Activated CD4-positive, alpha-beta T cell treated with anti-CD3 and anti-CD28 coated beads for 36 hours (primary cell): Measurements from ENCODE around the gene PAWR. TPM values are rescaled to one million over a fixed set of nuclear protein-coding genes. Genes with fewer than 3 reads are reported as not detected.
A peak's percentile ranks its signal among the peaks of the same experiment; 100 is the strongest.
"Not testable (repeated sequence)": the region's sequence is repeated elsewhere in the genome, so short reads cannot be mapped to it uniquely, and the experiment has no call there.

Experiments
- ATAC-seq: fragments of 200-7000 bp; cut with Tn5 transposase; one replicate; pipeline ENCODE4 v1.10.0; 2021; ENCODE audit warnings: mild to moderate bottlenecking, moderate library complexity
- CTCF ChIA-PET: fragments of 350-600 bp; sonication (Branson Sonifier 250); formaldehyde crosslinking; loops from one replicate; lab custom pipeline; 2021; ENCODE audit warnings: antibody characterized with exemption; lab: Charles Lee
- POLR2A ChIA-PET: fragments of 350-600 bp; sonication (Branson Sonifier 250); formaldehyde crosslinking; loops from one replicate; lab custom pipeline; 2021; ENCODE audit warnings: antibody characterized with exemption, inconsistent platforms; lab: Charles Lee
- DNase-seq: peaks from one replicate; pipeline ENCODE4 v3.0.0-alpha.2; 2020
- H3K27ac Mint-ChIP-seq: one replicate; pipeline ENCODE4 v1.8.0; 2021; ENCODE audit warnings: mixed read lengths
- H3K27me3 Mint-ChIP-seq: one replicate; pipeline ENCODE4 v1.8.0; 2021; ENCODE audit warnings: mixed read lengths
- H3K36me3 Mint-ChIP-seq: one replicate; pipeline ENCODE4 v1.8.0; 2021; ENCODE audit warnings: low read depth, mixed read lengths
- H3K4me1 Mint-ChIP-seq: one replicate; pipeline ENCODE4 v1.8.0; 2021; ENCODE audit warnings: mixed read lengths
- H3K4me3 Mint-ChIP-seq: one replicate; pipeline ENCODE4 v1.8.0; 2021; ENCODE audit warnings: mild to moderate bottlenecking, moderate library complexity, mixed read lengths
- H3K9me3 Mint-ChIP-seq: one replicate; pipeline ENCODE4 v1.8.0; 2021; ENCODE audit warnings: low read depth, mixed read lengths
- intact Hi-C, 2 experiments: fragments of 100-400 bp; cut with DNase I in 1 of 2; cut with micrococcal nuclease in 1 of 2; formaldehyde crosslinking; loops; one replicate each; pipeline versions ENCODE4 v1.14.2 to v1.15.1; 2022 to 2024; cut with DNase I, micrococcal nuclease
- total RNA-seq, 2 experiments: library from RNA; stranded (reverse); gene quantifications; one replicate each; pipeline ENCODE4 v1.2.3, GENCODE V29; 2021

PAWR gene
- total RNA-seq, 2 experiments from 2014 or later, result 7.0 to 10.1 TPM

DNA sequence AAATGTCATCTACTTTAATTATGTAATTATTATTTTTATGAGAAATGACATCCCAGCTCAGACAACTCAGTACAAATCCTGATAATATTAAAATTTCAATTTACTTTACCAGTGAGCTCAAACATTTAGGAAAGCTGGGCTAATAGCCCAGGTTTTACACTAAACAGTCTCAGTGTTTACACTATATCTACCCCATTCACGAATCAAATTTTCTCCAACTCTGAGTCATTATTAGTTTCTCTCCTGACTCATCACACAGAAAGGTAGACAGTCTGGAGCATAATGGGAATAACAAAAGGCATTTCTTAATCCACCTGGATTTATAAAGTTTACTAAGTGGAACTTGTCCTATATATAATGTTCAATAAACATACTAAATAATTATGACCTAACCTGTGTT is 5.7 kb downstream of the PAWR start:
- CTCF ChIA-PET, result interaction anchor here (0.6 kb wide), 1 partner anchor 245 kb away, joined by 3 read pairs; no protein-coding TSS in a partner anchor
- POLR2A ChIA-PET, result no interaction called here

DNA sequence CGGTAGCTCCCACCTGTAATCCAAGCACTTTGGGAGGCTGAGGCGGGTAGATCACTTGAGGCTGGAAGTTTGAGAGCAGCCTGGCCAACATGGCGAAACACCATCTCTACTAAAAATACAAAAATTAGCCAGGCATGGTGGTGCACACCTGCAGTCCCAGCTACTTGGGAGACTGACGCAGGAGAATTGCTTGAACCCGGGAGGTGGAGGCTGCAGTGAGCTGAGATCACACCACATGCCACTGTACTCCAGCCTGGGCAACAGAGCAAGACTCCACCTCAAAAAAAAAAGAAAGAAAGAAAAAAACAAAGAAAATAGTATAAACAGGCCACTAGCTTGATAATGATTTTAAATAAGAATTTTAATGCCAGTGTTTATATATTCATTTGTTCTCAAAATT is 6.4 kb downstream of the PAWR start:
- H3K4me3 Mint-ChIP-seq, ATAC-seq, DNase-seq, H3K36me3 Mint-ChIP-seq, H3K27ac Mint-ChIP-seq, POLR2A ChIA-PET, intact Hi-C loops, H3K9me3 Mint-ChIP-seq, H3K4me1 Mint-ChIP-seq: not testable (repeated sequence)
- H3K27me3 Mint-ChIP-seq, result peaks cover 21% of the 10 kb centered on the region
- CTCF ChIA-PET, result interaction anchor here (0.6 kb wide), 1 partner anchor 246 kb away, joined by 3 read pairs; no protein-coding TSS in a partner anchor

More for the DNA sequence above, 5.7 kb downstream of the PAWR start:
- intact Hi-C loops, result no loop called here
- Mint-ChIP-seq H3K4me3 (no peak overlapping the region), H3K4me1 (peaks cover 6% of the 10 kb centered on the region), H3K27ac (no peak overlapping the region), H3K9me3 (no peaks in the 10 kb centered on the region), H3K27me3 (peaks cover 20% of the 10 kb centered on the region), H3K36me3 (no peaks in the 10 kb centered on the region)
- ATAC-seq, result no peak
- DNase-seq, result no peak

DNA sequence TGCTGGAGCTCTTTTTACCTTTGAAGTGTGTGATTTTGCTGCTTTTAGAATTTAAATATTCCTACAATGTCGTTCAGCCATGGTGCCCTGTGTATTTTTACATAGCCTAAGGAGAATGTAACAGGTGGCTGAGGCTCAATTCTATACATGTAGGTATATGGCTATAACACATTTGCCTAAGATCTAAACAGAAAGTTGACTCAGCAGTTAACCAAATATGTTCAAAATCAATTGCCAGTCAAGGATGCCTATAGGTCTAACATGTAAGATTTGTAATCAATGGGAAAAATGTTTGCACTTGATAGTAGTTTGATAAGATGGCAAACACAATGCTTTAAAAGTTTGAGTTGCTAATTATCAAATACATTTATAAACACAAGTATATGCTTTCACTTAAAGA is 8.2 kb downstream of the PAWR start:
- DNase-seq, result no peak
- no peak for ATAC-seq
- Mint-ChIP-seq H3K36me3 (no peaks in the 10 kb centered on the region), H3K27me3 (peaks cover 13% of the 10 kb centered on the region), H3K4me1 (no peaks in the 10 kb centered on the region), H3K4me3 (no peak overlapping the region), H3K27ac (no peak overlapping the region), H3K9me3 (no peaks in the 10 kb centered on the region)
- ChIA-PET CTCF (interaction anchor here (0.6 to 1.6 kb wide), 2 partner anchors 26 to 84 kb away, joined by 3 to 4 read pairs; no protein-coding TSS in a partner anchor), POLR2A (interaction anchor here (0.7 kb wide), 1 partner anchor 9 kb away, joined by 3 read pairs; no protein-coding TSS in a partner anchor)
- intact Hi-C loops, result no loop called here

DNA sequence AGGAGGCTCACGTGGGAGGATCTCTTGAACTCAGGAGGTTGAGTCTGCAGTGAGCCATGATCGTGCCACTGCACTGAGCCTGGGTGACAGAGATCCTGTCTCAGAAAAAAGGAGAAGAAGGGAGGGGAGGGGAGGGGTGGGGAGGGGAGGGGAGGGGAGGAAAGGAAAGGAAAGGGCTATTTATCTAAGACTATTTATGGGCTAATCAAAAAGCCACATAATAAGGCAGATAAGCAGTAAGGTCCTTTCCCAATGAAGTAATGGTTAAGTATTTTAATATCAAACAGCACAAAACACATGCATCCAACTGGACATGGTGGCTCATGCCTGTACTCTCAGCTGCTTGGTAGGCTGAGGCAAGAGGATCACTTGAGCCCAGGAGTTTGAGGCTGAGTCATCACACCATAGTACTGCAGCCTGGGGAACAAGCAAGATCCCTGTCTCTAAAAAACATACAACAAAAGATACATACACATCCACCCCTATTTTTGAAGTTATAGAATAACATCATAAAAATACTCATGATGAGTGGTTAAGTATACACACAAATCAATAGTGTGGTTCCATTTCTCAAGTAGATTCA is 9.7 kb downstream of the PAWR start:
- Mint-ChIP-seq H3K4me1 (no peaks in the 10 kb centered on the region), H3K9me3 (no peaks in the 10 kb centered on the region), H3K27me3 (peaks cover 8% of the 10 kb centered on the region), H3K27ac (no peak overlapping the region), H3K36me3 (no peaks in the 10 kb centered on the region), H3K4me3 (no peak overlapping the region)
- DNase-seq, result no peak
- ChIA-PET POLR2A (no interaction called here), CTCF (interaction anchor here (0.7 kb wide), 1 partner anchor 9 kb away, joined by 3 read pairs; the partner anchor contains the start of gene PAWR)
- ATAC-seq, result no peak
- intact Hi-C loops, result no loop called here

DNA sequence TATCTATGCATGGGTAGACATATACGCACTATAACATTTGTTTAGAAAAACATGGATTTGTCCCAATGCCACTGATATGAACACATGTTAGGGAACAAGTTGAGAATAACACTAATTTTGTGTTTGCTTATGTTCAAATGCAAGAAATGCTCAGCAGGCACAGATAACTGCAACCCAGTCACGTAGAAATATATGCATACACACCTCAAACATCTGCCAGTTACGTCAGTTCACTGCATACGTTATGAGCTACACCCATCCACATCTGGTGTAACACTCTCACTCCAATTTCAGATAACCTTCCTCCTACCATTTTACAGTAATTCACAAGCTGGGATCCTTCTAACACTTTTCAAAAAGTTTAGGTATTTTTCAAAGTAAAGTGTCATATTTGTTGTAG is 10.7 kb downstream of the PAWR start:
- intact Hi-C loops, result no loop called here
- no peak overlapping the region for H3K4me3 Mint-ChIP-seq
- H3K36me3 Mint-ChIP-seq, result no peaks in the 10 kb centered on the region
- H3K9me3 Mint-ChIP-seq, result no peaks in the 10 kb centered on the region
- H3K27ac Mint-ChIP-seq, result no peak overlapping the region
- ATAC-seq (no peak), DNase-seq (no peak)
- peaks cover 4% of the 10 kb centered on the region for H3K27me3 Mint-ChIP-seq
- POLR2A ChIA-PET, result no interaction called here
- CTCF ChIA-PET, result no interaction called here
- H3K4me1 Mint-ChIP-seq, result no peaks in the 10 kb centered on the region

DNA sequence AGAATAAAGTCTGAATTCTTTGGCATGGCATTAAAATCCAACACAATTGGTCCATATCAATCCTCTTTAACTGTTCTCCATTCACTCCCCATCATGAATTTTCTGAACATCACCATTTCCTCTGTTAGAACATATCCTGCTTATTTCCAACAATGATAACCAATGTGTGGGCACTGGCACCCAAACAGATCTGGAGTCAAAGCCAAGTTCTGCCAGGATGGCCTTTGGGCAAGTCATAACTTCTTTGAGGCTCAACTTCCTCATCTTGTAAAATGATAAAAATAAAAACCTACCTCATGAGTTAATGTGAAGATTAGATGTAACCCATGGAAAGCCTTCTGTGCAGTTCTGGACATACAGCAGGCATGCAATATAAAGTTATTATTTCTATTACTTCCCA is 12.5 kb downstream of the PAWR start:
- Mint-ChIP-seq H3K9me3 (no peaks in the 10 kb centered on the region), H3K4me1 (no peaks in the 10 kb centered on the region), H3K27ac (no peak overlapping the region), H3K36me3 (no peaks in the 10 kb centered on the region), H3K4me3 (no peak overlapping the region), H3K27me3 (peaks cover 5% of the 10 kb centered on the region)
- DNase-seq (no peak), ATAC-seq (no peak)
- intact Hi-C loops, result no loop called here
- CTCF ChIA-PET, result no interaction called here
- POLR2A ChIA-PET, result no interaction called here

DNA sequence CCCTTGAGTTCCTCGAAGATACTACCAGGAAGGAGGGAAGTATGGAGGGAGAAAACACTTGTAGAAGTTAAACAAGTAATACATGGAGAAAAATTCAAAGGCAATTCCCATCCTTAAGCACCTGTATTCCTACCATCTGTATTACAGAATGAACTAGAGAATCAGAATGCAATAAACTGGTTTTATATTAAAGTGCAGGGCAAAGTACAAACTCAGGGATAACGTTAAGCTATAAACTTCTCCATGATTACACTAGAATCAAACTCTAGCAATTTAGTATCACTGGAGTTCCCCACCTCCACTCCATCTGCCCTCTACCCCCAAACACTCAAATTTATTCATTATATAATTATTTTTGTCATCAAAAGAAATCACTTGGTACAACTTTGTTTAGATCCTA is 13.1 kb downstream of the PAWR start:
- Mint-ChIP-seq H3K9me3 (no peaks in the 10 kb centered on the region), H3K4me1 (no peaks in the 10 kb centered on the region), H3K27me3 (peaks cover 5% of the 10 kb centered on the region), H3K4me3 (no peak overlapping the region), H3K27ac (no peak overlapping the region), H3K36me3 (no peaks in the 10 kb centered on the region)
- DNase-seq (no peak), ATAC-seq (no peak)
- ChIA-PET POLR2A (no interaction called here), CTCF (no interaction called here)
- intact Hi-C loops, result no loop called here

DNA sequence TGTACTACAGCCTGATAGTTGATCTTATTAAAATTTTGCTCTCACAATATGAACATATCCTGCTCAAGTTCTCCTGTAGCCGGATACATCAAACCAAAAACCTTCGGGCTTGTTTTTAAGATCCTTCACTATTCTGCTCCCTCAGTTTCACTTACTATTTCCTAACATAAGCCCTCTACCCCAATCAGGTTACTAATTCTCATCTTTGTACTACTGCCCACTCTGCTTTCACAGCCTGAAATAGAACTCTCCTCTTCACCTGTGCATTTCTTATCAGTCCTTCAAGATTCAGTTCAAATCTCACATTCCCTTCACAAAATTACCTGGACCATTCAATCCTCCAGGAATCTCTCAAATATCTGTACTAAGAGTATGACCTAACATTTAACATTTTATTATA is 14.2 kb downstream of the PAWR start:
- peaks cover 5% of the 10 kb centered on the region for H3K27me3 Mint-ChIP-seq
- ATAC-seq (no peak), DNase-seq (no peak)
- POLR2A ChIA-PET, result no interaction called here
- intact Hi-C loops, result no loop called here
- CTCF ChIA-PET, result no interaction called here
- H3K4me3 Mint-ChIP-seq, result no peak overlapping the region
- H3K36me3 Mint-ChIP-seq, result no peaks in the 10 kb centered on the region
- no peak overlapping the region for H3K27ac Mint-ChIP-seq
- peaks cover 5% of the 10 kb centered on the region for H3K9me3 Mint-ChIP-seq
- H3K4me1 Mint-ChIP-seq, result no peaks in the 10 kb centered on the region

DNA sequence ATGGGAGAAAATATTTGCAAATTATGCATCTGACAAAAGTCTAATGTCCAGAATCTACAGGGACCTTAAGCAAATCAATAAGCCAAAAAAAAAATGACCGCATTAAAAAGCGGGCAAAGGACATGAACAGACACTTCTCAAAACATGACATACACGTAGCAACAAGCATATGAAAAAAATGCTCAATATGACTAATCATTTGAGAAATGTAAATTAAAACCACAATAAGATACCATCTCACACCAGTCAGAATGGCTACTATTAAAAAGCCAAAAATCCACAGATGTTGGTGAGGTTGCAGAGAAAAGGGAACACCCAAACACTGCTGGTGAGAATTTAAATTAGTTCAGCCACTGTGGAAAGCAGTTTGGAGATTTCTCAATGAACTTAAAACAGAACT is 16.1 kb downstream of the PAWR start:
- no peak for ATAC-seq

DNA sequence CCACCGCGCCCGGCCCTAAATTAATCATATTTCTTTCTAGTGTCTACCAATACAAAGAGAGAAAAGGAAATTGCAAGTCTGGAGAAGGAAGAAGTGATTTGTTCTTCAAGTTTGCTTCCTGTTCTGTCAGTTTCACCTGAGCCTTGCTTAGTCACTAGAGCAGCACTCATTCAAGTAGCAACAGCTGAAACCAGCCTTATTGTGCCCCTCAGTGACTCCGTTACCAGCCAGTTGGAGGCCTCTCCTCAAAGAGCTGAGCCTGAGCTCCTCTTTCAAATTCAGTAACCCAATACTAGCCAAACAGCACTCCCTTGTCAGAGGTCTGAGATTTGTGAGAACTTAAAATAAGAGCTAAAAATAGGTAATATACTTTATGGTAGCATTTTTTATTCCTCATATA is 17.4 kb downstream of the PAWR start:
- Mint-ChIP-seq H3K9me3 (peaks cover 5% of the 10 kb centered on the region), H3K4me3 (no peak overlapping the region), H3K36me3 (no peaks in the 10 kb centered on the region), H3K27me3 (peaks cover 2% of the 10 kb centered on the region), H3K27ac (no peak overlapping the region), H3K4me1 (no peaks in the 10 kb centered on the region)
- CTCF ChIA-PET, result no interaction called here
- ATAC-seq, result peak; percentile 66
- POLR2A ChIA-PET, result interaction anchor here (0.6 kb wide), 1 partner anchor 1963 kb away, joined by 5 read pairs; no protein-coding TSS in a partner anchor
- intact Hi-C loops, result no loop called here
- DNase-seq, result peak; percentile 8

More for the DNA sequence above, 16.1 kb downstream of the PAWR start:
- Mint-ChIP-seq H3K27me3 (peaks cover 2% of the 10 kb centered on the region), H3K27ac (no peak overlapping the region), H3K36me3 (no peaks in the 10 kb centered on the region), H3K4me3 (no peak overlapping the region), H3K9me3 (peaks cover 5% of the 10 kb centered on the region), H3K4me1 (no peaks in the 10 kb centered on the region)
- intact Hi-C loops, result no loop called here
- no peak for DNase-seq
- ChIA-PET CTCF (interaction anchor here (0.6 kb wide), 1 partner anchor 1874 kb away, joined by 4 read pairs; no protein-coding TSS in a partner anchor), POLR2A (no interaction called here)

DNA sequence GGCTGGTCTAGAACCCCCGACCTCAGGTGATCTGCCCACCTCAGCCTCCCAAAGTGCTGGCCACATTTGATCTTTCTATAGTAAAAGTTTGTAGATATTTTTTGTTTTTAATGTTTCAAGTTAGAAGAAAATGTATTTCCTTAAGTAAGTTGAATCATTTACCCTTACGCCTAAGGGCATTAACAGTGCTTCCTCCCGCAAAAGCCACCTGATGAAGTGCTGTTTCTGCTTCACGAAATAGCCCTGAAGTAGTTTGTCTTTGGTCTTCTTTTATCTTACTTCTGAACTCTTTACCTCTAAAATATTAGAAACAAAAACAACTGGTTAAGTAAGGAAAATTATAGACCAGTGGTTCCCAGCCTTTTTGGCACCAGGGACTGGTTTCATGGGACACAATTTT is 22.7 kb downstream of the PAWR start:
- ChIA-PET CTCF (no interaction called here), POLR2A (no interaction called here)
- Mint-ChIP-seq H3K4me1 (no peaks in the 10 kb centered on the region), H3K27me3 (no peaks in the 10 kb centered on the region), H3K9me3 (peaks cover 5% of the 10 kb centered on the region), H3K27ac (no peak overlapping the region), H3K36me3 (no peaks in the 10 kb centered on the region), H3K4me3 (no peak overlapping the region)
- ATAC-seq (no peak), DNase-seq (no peak)
- intact Hi-C loops, result no loop called here

DNA sequence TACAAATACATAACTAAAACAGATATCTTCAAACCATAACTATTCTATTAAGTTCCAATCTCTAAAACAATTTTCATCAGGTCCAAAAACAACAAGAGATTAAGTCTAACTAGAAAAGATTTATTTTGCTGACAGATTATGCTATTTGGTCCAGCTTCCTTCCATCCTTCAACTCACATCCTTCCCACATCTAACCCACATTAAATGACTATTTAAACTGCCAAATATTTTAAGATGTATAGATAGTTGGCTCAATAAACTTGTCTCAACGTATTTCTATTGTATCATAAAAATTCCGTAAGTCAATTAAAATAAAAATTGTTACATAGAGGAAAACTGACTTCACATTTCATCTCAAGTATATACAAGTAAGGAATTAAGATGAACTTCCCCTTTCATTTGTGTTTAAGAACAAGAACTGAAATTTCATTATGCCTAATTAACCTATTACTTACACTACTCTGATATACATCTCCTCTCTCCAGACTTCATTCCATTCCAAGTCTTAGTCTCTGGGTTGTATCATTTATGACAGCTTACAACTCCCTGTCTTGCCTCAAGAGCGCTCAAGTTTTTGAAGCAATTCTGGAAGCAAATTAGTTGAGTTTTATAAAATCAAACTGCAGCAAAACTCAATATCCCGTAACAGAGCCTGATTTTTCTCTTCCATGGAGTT is 25.4 kb downstream of the PAWR start:
- H3K4me1 Mint-ChIP-seq, result no peaks in the 10 kb centered on the region
- ChIA-PET CTCF (interaction anchor here (1.2 kb wide), 1 partner anchor 10 kb away, joined by 3 read pairs; no protein-coding TSS in a partner anchor), POLR2A (no interaction called here)
- DNase-seq (no peak), ATAC-seq (no peak)
- no peak overlapping the region for H3K4me3 Mint-ChIP-seq
- H3K27ac Mint-ChIP-seq, result no peak overlapping the region
- intact Hi-C loops, result no loop called here
- H3K9me3 Mint-ChIP-seq, result no peaks in the 10 kb centered on the region
- H3K27me3 Mint-ChIP-seq, result no peaks in the 10 kb centered on the region
- H3K36me3 Mint-ChIP-seq, result no peaks in the 10 kb centered on the region
